NCI-H524 treated with DMSO at 0.1 percent for 48 hours (cell line): ENCODE measurements around the gene OLFM2.
"Not testable (repeated sequence)": the region's sequence is repeated elsewhere in the genome, so short reads cannot be mapped to it uniquely, and the experiment has no call there.

Experiments
- DNase-seq: peaks from one replicate; lab custom pipeline; 2025; lab: John Stamatoyannopoulos, UW

Gene OLFM2

DNA sequence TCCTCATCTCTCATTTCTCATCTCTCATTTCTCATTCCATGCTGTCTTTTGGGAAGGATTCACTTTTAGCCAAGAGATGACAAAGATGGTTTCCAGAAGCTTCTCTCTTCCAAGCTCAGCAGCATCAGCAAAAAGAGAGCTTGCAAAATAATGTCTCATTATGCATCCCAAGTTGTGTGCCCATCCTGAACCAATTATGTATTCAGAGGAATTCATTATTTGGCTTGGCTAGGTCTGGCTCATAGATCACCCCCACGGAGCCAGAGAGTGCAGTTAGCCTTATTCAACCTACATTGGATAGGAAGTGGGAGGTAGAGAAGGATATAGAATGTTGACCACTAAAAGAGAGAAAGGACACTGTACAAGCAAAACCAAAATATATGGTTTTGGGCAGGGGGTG lies 5.4 kb upstream of the OLFM2 start:
- DNase-seq: no peak

DNA sequence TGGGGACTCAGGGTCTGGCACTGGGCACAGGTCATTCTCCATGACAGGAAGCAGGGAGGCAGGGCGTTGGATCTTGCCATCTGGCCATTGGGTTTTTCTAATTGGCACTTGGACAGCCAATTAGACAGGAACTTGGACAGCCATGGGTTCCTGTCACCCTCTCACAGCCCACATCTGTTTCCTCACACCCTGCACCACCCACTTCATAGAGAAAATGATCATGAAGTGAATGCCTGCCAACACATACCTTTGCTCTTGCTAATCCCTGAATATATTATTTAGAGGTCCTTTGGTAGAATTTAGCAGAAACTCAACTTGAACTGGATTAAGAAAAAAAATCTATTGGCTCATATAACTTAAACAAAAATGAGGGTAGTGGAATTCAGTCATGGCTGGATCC lies 4.9 kb upstream of the OLFM2 start:
- no peak for DNase-seq

DNA sequence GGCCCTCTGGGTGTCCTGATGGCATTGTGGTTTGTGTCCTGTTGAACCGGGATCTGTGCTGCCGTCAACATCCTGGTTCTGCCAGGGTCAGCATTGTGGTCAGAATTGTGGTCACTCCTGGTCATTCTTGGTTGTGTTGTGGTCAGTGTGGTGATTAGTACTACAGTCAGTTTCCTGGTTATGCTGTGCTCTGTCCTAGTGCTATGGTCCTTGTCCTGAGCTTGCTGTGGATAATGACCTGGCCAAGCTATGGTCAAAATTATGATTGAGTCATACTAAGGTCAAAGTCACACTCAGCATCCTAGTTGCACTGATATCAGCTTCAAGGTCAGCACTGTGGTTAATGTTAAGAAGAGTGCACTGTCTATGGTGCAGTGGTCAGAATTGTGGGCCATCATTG lies 4.5 kb upstream of the OLFM2 start:
- no peak for DNase-seq

DNA sequence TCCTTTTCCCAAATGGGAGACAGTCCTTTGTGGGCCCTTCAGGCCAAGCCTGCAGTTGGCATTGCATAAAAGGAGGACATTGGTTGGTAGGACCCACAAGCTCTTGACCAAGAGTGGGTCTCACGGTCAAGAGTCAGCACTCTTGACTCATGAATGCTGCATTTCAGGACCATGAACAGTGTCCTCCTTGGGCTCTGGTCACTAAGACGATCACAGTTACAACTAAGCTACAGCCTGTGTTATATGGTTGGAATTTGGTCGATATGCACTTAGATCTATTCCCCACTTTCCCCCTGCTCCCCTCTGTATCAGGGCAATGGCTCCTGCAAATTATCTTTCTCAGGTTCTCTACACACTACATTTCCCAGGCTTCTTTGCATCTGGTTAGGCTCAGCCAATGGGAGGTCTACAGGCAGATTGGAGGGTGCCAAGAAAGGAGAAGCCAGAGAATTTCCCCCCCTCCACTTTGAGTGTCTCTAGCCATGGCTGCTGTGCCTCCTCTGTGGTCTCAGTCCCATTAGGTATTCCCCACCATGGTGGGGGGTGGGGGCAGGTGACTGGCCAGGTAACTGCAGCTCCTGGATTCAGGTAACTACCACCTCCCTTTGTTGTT lies 3.1 kb upstream of the OLFM2 start:
- no peak for DNase-seq

DNA sequence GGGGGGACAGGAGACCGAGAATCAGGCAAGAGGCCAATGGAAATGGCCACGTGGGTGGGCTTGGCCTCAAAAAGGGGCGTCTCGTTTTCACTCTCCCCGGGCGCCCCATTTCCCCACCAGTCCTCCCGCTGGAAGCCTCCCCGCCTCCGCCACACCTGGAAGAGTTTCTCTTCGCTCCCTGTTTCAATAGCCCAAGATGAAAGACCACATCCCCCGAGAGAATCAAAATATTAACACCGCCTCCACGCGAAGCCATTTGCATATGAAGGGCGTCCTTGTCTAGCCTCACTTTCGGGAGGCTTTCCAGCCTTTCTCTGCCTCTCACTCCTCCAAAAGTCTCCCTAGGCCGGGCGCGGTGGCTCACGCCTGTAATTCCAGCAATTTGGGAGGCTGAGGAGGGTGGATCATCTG lies 691 bp upstream of the OLFM2 start:
- DNase-seq: no peak

DNA sequence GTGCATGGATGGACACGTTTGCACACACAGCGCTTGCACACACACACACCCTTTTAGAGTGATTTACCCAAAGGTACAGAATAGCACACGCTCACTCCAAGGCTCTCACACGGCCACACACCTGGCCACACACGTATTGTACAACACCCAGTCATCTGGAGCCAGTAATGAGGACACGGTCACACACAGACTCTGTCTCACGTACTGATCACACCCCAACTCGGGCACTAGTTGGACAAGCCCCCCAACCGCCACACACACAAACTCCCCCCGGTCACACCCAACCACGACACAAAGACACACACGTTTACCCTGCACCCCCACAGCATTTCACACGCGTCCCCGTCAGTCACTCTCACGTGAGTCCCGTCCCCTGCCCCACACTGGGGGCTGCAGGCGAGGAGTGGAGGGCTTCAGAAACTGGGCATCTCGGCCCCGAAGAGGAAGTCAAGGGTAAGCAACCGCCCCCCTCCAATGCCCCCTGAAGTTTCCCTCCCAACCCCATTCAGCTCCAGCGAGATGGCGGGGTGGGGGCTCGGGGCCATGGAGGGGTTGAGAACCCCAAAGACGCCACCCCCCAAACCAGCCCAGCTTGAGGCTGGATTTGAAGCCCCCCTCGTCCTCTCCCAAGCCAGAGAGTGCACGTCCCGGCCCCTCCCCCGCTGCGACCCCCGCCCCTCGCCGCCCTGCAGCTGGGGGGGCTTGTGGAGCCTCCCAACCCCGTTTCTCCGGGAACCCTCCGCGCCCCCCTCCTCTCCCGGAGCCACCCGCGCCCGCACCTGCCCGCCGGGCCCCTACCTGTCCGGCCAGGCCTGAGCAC lies 599 bp downstream of the OLFM2 start:
- DNase-seq: no peak

DNA sequence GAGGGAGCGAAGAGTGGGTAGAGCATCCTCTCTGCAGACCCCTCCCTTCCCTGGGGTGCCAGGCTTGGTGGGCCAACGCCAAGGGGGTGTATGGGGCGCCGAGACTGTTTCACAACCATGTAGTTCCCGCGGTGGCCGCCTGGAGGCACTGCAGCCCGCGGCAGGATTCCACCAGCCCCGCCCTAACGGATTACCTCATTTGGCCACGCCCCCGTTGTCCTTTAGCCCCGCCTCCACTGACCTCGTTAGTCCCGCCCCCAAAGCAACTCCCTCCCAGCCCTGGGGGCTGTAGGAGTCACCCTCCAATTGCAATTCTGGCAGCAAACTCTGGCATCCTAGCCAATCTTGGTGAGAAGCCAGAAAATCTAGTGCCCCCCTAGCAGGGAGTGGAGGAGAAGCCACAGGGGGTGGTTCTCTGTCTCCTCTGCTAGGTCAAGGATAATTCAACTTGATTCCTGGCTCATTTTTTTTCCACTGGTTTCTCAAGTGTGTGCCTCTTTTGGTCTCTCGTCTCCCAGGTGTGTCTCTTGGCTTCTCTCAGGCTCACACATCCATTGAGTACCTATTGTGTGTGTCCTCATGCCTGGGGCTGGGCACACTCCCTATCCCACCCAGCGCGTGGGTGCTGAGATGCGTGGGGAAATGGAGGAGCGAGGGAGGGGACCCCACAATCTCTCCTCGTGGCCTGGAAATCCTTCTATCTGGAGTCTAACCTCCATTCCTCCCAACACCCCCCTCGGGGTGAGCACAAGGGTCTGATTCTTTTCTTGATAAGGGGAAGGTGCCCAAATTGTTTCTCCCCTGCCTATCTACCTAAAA lies 2.0 kb downstream of the OLFM2 start:
- no peak for DNase-seq

DNA sequence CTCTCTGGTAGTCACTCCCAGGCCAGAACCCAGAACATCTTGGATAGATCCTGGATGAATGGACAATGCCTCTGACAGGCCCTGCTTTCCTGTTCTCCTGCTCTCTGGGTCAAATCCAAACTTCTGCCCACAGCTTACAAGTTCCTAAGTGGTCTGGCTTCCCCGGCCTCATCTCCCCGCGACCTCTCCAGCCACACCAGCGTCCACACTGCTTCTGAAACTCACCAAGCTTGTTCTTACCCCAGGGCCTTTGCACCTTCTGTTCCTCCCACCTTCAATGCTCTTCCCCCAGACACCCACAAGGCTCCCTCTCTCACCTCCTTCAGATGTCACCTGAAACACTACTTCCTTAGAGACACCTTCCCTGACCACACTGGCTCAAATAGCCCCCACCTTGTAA lies 3.5 kb downstream of the OLFM2 start:
- no peak for DNase-seq

DNA sequence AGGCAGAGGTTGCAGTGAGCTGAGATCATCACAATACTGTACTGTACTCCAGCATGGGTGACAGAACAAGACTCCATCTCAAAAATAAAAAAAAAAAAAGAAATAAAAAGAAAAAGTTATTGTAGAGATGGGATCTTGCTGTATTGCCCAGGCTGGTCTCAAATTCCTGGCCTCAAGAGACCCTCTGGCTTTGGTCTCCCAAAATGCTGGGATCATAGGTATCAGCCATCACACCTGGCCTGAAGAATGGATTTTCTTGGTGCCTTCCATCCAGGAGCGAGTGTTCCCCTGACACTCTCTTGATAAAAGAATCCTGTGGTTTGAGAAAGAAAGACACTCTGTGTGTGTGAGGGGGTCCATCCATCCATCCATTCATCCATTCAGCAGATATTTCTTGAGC lies 4.7 kb downstream of the OLFM2 start:
- DNase-seq: no peak

DNA sequence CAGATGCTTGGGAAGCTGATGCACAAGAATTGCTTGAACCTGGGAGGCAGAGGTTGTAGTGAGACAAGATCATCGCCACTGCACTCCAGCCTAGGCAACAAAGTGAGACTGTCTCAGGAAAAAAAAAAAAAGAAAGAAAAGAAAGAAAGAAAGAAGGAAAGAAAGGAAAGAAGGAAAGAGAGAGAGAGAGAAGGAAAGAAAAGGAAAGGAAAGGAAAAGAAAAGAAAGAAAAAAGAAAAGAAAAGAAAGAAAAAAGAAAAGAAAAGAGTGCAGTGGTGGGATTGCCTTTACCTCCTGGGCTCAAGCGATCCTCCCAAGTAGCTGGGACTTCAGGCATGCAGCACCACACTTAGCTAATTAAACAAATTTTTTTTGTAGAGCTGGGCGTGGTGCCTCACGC lies 12.9 kb downstream of the OLFM2 start:
- DNase-seq: no peak

DNA sequence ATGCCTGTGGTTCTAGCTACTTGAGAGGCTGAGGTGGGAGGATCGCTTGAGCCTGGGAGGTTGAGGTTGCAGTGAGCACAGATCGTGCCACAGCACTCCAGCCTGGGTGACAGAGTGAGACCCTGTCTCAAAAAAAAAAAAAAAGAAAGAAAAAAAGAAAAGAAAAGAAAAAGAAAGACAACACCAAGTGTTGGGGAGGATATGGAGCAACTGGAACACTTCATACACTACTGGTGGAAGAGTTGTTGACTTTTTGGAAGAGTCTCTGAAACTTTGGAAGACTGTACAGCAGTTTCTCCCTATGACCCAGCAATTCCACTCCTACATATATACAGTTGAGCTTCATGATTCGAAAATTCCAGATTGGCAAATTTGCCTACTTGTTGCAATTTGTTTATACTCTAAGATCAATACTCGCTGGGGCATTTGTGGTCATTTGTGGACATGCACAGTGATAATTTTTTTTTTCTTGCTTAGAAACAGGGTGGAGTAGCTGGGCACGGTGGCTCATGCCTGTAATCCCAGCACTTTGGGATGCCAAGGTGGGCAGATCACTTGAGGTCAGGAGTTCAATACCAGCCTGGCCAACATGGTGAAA lies 13.4 kb downstream of the OLFM2 start:
- not testable (repeated sequence) for DNase-seq

DNA sequence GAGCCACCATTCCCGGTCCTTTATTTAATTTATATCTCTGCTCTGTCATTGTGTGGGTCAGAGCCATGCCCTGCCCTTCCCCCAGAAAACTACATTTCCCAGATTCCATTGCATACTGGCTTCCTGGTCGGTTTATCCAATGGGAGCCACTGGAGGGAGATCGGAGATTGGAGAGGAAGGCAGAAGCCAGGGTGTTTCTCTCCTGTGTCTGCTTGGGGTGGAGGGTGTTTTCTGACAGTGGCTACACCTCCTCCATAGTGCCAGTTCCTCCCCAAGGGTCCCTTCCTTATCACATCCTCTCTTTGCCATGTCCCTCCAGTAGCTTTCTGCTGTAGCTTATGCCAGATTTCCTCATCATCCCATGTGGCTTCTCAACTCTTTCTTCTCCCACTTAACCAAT lies 19.0 kb downstream of the OLFM2 start:
- DNase-seq: no peak

DNA sequence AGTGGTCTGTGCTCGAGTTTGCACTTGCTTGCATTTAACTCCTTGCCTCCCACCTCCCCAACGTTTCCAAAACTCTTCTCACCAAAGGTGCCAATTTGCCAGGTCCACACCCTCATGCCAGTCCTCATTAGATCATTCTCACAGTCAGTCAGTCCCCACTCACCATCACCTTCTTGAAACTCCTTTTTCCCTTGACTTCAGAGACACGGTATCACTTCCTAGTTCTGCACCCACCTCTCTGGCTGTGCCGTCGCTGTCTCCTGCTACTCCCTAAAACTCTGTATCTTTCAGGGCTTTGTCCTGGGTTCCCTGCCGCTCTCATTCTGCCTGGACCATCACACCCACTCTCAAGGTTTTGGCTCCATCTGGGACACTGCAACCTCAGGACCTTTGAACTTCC lies 19.6 kb downstream of the OLFM2 start:
- DNase-seq: no peak

DNA sequence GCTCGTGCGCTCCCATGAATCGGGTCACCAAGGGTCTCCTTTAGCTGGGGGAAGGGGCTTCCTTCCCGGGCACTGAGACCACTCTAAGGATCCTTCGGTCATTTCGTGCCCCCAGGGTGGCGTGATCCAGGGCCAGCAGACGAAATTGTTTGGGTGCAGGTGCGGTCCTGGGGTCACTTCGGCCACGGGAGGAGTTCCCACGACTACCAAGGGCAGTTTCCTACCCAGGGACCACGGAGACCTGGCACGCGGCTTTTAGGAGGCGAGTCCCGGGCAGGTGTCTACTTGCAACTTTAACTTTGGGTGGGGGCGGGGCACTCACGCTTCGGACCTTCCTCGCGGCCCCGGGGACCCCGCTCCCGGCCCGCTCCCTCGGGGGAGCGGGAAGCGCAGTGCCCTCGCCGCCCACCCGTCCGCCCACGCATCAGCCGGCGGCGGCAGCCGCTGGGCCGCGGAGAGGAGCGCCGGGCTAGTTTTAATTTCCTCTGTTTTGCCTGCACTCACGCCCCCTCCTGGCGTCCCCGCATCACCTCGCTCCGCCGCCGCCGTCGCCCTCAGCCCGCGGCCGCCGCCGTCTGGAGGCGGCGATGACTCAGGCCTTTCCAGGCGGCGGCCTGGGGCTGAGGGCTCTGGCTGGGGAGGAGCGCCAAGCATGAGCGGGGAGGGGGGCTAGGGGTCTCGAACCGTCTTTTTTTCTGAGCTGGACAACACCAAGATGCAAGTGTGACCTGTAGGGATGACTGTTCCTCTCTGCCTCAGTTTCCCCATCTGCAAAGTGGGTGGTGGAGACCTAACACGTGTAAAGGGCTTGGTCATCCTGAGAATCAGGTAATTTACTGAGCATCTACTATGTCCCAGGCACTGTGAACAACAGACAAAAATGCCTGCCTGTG lies 21.8 kb downstream of the OLFM2 start:
- DNase-seq: peak; percentile 31

DNA sequence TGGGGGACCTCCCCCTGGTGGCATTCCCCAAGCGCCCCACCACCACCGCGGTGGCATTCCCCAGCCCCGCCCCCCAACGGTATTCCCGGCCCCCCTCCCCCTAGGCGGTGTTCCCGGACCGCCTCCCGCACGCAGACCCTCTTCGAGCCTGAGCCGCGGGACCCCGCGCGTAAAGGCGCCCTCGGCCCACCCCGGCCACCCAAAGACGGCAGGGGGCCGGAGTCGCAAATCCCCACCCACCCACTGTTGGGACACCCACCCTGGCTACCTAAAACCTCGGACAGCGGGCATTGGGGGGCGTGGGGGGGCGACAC lies 22.4 kb downstream of the OLFM2 start:
- no peak for DNase-seq

DNA sequence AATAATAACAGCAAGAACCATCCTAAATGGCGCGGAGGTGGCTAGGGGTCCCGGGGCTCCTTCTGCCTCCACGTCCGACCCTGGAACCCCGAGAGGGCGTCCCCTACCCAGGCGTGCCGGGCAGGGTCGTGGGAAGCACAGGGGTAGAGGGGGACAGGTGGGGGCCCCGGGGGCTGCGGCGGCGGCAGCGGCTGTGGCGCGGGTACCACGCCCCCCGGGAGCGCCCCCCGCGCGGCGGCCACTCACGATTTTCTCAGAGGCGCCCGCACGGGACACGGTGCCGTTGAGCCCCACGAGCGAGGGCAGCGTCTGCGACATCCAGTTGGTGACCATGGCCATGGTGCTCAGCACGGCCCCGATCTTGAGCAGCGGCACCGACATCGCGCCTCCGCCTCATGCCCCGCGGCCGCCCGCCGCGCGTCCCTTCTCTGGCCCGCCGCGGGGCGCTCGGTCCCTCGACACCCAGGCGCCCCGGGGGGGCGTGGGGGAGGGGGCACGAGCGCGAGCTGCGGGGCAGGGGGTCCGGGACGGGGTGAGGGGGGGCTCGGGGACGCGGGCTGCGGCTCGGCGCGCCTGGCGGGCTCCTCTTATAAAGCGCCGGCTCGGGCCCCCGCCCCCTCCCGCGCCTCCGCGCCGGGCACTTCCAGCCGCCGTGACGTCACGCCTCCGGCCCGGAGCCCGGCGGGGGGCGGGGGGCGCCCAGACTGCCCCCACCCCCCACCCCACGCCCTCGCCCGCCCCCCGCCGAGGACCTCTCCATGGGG lies 22.9 kb downstream of the OLFM2 start:
- DNase-seq: no peak

DNA sequence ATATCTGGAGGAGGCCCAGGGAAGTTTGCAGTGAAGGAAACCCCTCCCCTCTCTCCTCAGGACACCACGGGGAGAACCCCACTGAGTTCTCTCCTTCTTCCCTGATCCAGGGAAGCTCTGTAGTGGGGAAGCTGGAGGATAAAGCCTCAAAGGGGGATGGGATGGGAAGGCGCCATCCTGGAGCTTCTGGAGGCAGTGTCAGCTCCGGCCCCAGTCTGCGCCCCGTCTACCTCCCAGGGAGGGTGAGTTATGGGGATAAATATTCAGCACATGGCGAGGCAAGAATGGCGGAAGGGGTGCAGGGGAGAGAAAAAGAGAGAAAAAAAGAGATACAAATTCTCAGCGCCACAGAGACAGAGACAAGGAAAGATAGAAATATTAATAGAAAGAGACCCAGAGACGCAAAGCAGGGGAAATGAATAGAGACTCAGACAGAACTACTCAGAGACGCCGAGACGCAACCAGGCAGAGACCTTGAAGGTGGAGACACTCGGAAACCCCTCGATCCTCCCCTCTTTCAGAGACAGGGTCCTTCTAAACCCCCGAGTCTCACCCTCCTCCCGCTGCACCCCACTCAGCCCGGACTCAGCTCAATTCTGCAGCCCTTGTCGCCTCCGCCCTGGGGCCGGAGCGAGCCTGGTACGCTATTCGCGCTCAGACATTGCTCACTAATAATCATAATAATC lies 23.6 kb downstream of the OLFM2 start:
- no peak for DNase-seq

DNA sequence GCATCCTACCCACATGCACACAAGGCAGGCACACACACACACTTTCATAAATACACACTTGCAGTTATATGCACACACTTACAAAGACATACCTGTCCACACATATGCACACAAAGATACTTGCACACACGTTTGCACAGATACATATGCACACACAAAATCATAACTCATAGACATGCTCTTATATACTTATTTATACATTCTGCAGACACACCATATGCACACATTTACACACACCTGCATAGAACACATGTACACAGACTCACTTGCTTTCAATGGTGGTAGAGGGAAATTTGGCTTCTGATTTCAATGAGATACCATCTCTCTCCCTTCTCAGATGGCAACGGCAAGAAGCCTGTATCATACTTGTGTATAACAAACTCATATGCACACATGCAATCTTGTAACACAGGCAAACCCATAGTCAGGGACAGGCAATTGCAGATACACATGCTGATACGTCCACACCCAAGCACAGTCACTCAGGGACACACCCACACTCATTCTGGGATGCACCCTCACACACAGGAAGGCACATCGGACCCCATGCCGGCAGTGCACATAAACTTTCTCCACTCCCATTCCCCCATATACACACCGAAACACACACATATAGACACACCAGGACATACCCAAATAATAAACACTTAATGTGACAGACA lies 24.7 kb downstream of the OLFM2 start:
- no peak for DNase-seq

DNA sequence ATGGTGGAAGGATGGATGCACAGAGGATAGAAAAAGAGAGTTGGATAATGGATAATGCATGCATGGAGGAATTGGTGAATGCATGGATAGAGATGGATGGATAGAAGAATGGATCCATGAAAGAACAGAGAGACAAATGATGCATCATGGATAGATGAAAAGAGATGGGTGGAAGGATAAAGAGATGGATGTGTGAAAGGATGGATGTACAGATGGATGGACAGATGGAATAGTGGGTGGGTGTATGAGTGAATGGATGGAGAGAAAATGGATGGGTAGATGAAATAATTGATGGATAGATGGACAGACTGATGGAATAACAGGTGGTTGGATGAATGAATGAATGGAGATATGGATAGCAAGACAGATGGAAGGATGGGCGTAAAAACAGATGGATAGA lies 25.7 kb downstream of the OLFM2 start:
- no peak for DNase-seq

DNA sequence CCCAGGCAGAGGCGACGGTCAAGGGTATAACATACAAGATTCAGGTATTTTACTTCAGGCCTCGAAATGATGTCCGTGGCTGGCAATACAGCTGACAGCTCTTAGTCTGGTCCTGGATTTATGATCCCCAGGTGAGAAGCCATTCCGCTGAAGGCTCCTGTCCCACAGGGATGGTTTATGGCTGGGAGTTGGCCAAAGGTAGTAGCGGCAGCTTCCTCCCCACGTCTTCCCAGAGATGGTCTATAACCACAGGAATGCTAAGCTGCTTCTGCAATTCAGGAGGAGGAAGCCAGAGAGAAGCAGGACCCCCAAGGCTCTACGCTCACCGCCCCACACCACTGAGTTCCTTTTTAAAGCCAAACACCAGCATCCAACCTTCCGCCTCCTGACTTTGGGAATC lies 27.1 kb downstream of the OLFM2 start:
- no peak for DNase-seq
